GM18502 (cell line): ENCODE measurements around the gene CIB4.
"Not testable (repeated sequence)": the region's sequence is repeated elsewhere in the genome, so short reads cannot be mapped to it uniquely, and the experiment has no call there.

Experiments
- ATAC-seq: cut with Tn5 transposase; IDR thresholded peaks from one replicate; pipeline ENCODE4 v1.9.1; 2021; ENCODE audit warnings: mild to moderate bottlenecking; ENCODE audit not compliant: unreplicated experiment, poor library complexity

CIB4 gene

DNA sequence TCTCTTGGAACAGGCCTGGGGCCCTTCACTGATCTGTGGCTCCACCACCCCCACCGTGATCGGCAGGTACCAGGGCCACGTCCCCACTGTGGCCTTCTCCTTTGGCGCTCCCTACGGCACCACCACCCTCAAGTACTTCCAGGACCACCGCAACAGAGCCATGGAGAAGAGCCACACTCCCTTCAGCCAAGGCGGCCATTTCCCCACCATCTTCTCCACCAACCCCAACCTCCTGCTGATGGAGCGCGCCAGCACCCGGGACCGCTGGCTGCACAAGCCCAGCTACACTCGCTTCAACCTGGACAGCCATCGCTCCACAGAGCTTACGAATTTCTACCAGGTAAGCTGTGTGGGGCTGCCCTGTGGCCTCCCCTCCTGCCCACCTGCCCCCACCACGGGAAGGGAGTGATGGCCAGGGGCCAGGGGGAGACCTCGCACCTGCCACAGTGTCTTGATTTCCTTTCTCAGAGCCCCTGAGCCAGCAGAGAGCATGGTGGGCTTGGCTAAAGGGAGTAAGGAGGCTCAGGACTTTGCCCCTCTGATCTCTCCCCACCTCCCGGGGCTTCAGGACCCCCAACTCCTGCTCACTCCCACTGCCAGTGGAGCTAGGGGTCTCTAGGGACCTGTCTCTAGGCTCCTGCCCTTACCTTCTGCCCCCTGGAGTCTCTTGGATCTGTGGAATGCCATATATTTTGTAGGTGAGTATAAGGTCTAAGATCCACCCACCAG, 65.2 kb downstream of the CIB4 start:
- ATAC-seq, result no peak

GRCh38 chr2:26574900-26575560, 66.1 kb downstream of the CIB4 start:
- ATAC-seq, result no peak

DNA sequence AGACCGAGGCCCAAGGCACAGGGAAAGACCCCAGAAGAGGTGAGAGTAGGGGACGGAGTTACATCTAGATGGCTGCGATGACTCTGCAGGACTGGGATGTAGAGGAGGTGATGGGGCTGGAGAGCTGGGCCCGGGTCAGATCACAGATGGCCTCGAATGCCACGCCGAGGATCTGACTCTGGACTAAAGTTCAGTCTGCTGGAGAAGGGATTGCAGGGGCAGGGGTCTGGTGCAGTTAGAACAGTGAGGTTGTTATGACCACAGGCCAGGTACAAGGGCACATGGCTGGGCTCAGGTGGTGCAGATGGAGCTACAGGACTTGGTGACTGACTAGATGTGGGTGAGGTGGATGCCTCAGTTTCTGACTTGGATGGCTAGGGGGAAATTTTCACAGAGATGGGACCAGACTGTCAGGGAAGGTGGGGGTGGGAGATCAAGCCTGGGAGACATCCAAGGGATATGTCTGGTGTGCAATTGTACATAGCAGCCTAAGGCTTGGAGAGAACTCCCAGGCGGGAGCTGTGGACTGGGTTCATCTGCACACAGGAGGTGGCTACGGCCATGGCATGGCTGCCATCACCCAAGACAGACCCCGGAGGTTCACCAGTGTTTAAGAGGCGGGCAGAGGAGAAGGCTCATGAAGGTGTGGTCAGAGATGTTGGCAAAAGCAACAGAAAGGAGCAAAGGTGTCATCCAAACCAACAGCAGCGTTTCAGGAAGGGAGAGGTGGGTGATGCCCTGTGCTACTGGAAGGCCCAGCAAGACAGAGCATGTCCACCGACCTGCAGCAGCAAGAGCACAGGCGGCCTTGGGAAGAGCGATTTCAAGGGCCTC, 66.9 kb downstream of the CIB4 start:
- no peak for ATAC-seq

- no peak for ATAC-seq
Observed at GRCh38 chr2:26573241-26573925, 67.8 kb downstream of the CIB4 start.

- no peak for ATAC-seq
Observed at GRCh38 chr2:26572591-26572990, 68.6 kb downstream of the CIB4 start.

- no peak for ATAC-seq
Observed at GRCh38 chr2:26571316-26571715, 69.8 kb downstream of the CIB4 start.

GRCh38 chr2:26570083-26570430, 71.1 kb downstream of the CIB4 start:
- no peak for ATAC-seq

DNA sequence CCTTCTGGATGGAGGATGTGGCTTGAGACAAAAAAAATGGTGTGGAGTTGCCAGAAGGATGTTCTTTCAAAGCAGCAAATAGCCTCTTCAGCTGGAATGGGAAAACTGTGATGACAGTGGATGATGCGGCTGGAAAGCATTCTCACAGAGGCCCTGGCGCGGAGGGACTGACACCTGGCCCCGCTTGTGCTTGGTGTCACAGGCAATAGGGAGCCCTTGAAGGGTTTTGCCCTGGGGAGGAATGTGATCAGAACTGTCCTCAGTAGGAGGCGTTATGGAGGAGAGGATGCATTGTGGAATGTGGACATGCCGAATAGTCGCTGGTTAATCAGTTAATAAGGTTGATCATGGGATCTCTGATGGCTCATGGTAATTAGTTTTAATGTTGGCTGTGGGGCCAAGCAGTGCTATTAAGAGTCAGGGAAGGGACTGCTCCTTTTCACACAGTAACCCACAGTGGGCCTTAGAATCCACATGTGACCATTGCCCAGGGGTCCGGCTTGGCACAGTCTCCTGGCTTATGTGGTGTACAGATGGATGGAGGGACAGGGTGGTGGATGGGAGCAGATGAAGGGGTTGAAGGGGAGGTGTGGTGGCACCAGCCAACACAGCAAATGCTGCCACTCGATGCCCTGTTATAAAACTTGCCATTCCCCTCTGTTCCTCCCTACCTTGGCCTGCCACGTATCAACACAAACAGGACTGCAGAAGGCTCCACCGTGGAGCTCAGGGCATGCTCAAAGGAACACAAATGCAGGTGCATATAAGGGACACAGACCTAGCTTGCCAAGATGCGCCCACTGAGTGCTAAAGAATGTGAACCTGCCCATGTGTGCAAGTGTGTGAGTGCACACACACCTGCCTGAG, 71.7 kb downstream of the CIB4 start:
- ATAC-seq, result no peak

DNA sequence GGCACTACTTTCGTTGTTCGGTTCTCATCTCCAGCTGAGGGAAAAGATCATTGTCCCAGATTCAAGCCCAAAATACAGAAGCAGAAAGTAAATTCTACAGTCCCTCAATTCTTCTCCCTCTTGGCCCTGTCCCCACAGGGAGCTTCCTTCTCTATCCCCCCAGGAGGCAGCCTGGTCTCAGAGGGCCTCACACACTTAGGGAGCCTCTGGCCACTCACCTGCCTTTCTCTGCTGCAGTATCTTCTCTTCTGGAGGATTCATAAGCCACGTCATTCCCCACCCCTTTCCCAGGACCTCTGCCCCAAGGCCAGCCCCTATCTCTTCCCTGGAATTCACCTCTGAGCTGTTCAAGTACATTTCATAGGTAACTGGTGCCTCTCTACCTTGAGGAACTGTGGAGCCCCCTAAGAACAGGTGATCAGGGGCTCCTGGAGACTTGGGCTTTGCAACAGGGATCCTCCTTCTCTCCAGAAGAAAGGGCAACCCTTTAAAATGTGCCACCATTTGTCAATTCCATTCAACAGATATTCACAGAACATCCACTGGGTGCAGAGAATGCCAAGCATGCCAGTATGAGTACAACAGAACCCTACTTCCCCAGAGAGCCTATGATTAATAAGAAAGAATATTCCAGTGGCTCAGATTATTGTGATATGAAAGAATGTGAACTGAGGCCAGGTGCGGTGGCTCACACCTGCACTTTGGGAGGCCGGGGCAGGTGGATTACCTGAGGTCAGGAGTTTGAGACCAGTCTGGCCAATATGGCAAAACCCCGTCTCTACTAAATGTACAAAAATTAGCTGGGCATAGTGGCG, 72.9 kb downstream of the CIB4 start:
- no peak for ATAC-seq

- ATAC-seq, result no peak
Observed at GRCh38 chr2:26567534-26567933, 73.6 kb downstream of the CIB4 start.

GRCh38 chr2:26566731-26567130, 74.4 kb downstream of the CIB4 start:
- not testable (repeated sequence) for ATAC-seq

- no peak for ATAC-seq
Observed at GRCh38 chr2:26566081-26566375, 75.1 kb downstream of the CIB4 start.

DNA sequence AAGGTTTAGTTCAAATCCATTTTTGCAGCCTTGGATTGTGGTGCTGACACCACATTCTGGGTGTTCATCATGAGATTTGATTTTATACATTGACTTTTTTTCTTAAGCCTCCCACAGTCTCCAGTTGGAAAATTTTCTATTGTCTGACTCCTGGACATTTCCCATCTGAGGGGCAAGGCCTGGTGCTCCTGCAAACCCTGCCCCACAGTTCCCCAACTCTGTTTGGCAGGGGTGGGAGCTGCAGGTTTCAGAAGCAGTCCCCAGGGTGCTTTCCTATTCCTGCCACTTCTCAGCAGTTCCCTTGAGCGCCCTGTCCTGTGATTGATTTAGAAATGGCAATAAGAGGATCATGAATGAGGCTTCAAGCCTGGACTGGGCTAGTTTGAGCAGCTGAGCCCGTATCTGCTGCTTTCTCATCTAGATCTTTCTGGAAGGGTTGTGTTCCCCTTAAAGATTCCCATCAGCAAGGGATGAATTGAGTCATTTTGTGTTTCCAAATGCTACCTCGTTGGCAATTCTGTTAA, 77.0 kb downstream of the CIB4 start:
- no peak for ATAC-seq

DNA sequence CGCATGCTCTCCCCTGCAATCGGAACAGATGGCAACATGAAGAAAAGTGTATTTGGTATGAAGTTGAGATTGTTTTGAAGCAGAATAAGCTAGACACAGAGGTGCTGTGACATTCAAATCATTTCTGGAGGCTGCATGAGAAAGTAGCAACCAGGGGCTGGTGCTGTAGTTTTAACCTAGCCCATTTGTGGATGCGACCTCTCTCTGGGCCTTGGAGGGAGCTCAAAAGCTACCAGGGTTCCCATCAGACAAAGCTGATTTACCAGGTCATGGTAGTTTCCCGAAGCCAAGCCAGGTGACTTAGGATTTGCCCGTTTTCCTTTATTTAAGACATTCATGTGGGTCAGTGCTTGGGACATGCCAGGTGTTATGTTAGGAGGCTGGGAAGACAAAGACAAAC, 77.5 kb downstream of the CIB4 start:
- ATAC-seq, result no peak

DNA sequence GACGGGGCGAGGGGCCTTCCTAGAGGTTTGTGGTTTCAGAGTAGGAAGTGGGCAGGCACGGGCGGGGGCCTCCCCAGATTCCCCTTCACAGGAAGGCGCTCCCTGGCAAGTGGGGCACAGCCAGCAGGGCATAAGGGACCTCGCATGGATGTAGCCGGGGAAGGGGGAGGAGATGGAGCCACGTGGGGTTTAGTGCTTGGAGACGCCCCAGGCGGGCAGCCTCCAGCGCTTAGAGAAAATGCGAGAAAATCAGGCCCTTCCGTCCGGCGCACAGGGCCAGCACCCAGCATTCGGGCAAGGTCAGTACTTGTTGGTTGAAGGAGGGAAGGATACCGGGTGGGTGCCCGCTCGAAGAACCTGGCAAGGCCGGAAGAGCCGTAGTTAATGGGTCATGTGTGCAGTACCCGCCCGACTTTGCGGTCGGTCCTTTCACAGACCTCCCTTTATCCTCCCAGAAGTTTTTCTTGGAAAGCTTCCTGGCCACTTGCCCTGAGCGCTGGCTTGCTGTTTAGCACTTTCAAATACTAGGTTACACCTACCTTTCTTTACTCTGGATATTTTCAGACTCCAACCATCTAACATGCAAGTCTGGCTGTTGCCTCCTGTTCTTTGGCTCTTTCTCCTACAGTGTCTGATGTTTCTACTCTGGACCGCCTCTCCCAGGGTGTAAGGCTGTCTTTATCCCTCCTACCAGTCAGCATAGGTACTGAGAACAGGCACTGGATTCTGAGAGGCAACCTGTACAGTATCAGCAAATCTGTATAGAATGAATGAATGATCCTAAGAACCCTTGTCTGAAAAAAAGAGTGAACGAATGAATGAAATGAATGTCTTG, 78.1 kb downstream of the CIB4 start:
- ATAC-seq, result no peak

- no peak for ATAC-seq
Observed at GRCh38 chr2:26561918-26562810, 79.0 kb downstream of the CIB4 start.

DNA sequence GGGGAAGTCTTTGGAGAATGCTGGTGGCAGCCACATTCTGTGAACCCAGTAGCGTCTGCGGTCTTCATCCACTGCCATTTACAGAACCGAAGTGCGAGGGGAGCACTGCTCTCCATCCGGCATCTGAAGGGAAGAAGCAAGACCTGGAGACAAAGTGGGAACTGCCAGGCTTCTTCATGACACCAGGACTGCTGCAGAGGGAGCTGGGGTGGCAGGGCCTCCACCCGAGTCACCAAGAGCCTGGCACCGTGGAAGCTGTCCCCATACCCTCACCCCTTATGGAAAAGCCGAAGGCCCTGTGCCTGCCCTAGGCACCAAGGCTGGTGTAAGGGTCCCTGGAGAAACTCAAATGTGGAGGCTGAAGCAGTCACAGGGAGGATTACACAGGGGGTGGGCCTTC, 79.8 kb downstream of the CIB4 start:
- no peak for ATAC-seq
